H1 (cell line): ENCODE data around the gene C1orf116. TPM values are rescaled to one million over a fixed set of nuclear protein-coding genes. Genes with fewer than 3 reads are reported as not detected.

Experiments
- BACH1 ChIP-seq: IDR thresholded peaks from 2 replicates; pipeline ENCODE4 v1.6.1; 2012; ENCODE audit warnings: low read length, improper control_type of control experiment
- BRCA1 ChIP-seq: IDR thresholded peaks from 2 replicates; pipeline ENCODE4 v1.6.1; 2012; ENCODE audit warnings: low read depth, low read length, improper control_type of control experiment
- CHD2 ChIP-seq: IDR thresholded peaks from 2 replicates; pipeline ENCODE4 v1.6.1; 2012; ENCODE audit warnings: low read length, improper control_type of control experiment
- CHD7 ChIP-seq: fragments of 300-600 bp; sonication (generic); IDR thresholded peaks from 2 replicates; pipeline ENCODE4 v1.7.1; 2012; ENCODE audit warnings: low read length, moderate library complexity, mild to moderate bottlenecking, inconsistent platforms; ENCODE audit not compliant: insufficient replicate concordance
- CREB1 ChIP-seq: IDR thresholded peaks from 2 replicates; pipeline ENCODE4 v1.6.1; 2012; ENCODE audit warnings: inconsistent platforms
- JUND ChIP-seq: IDR thresholded peaks from 2 replicates; pipeline ENCODE4 v1.6.1; 2011; ENCODE audit warnings: mild to moderate bottlenecking, improper control_type of control experiment, low read length
- PHF8 ChIP-seq: fragments of 200-600 bp; sonication (generic); conservative IDR thresholded peaks from 2 replicates; pipeline ENCODE4 v1.7.1; 2012; ENCODE audit warnings: low read depth, mild to moderate bottlenecking, inconsistent platforms, low read length, moderate library complexity
- RNF2 ChIP-seq: fragments of 200-900, 300-1000 bp; sonication (generic); IDR thresholded peaks from 2 replicates; pipeline ENCODE4 v1.7.1; 2016; ENCODE audit warnings: borderline replicate concordance, low read depth, mild to moderate bottlenecking, antibody characterized with exemption, low read length; ENCODE audit not compliant: poor library complexity, severe bottlenecking; ENCODE audit errors: missing control alignments
- RXRA ChIP-seq: IDR thresholded peaks from 2 replicates; pipeline ENCODE4 v1.6.1; 2011; ENCODE audit warnings: low read depth, mild to moderate bottlenecking, low read length, moderate library complexity; ENCODE audit not compliant: insufficient read depth
- SIN3A ChIP-seq, 2 experiments: IDR thresholded peaks in 1 of 2; conservative IDR thresholded peaks in 1 of 2; 2 replicates each; pipeline ENCODE4 v1.6.1; 2011 to 2012; ENCODE audit warnings: low read length in 2 of 2, improper control_type of control experiment in 1 of 2, low read depth in 1 of 2, mild to moderate bottlenecking in 1 of 2
- SP1 ChIP-seq: IDR thresholded peaks from 2 replicates; pipeline ENCODE4 v1.6.1; 2011; ENCODE audit warnings: low read depth, low read length
- polyA plus RNA-seq, 7 experiments: library from polyadenylated mRNA; depleted of rRNA in 3 of 7; stranded (reverse) in 5 of 7; unstranded in 2 of 7; fragments of >200 nt in 5 of 7; fragments of 200-250 nt in 2 of 7; gene quantifications; 1 replicate in 5 of 7; 2 replicates in 1 of 7; 4 replicates in 1 of 7; pipeline versions ENCODE4 v1.2.1 to v1.2.3, GENCODE V29; 2011 to 2013; ENCODE audit warnings: missing spikeins in 2 of 7, mixed read lengths in 2 of 7
- total RNA-seq: library from RNA; stranded (reverse); fragmentation: NEBNext Ultra II Directional; extraction: Animal tissue kit (Norgen Biotek cat#: 25700); gene quantifications from 2 replicates; pipeline ENCODE4 v1.2.1, GENCODE V29; 2021

Gene C1orf116
- total and polyA plus RNA-seq, 2 of the 8 experiments (the other 6 are each of a cell fraction or from before 2014, with no cell fraction given) = 2.2 to 3.9 TPM

- no peak for TF ChIP-seq CHD7
- TF ChIP-seq BACH1 = no peak
- no peak for TF ChIP-seq SIN3A (conservative IDR thresholded peaks at IDR 0.05 in 1 of 2, IDR thresholded peaks at IDR 0.05 in 1 of 2; ENCODE audit: low read depth in 1 of 2, low read length in 2 of 2)
- no peak for TF ChIP-seq CHD2
- no peak for TF ChIP-seq CREB1
- no peak for TF ChIP-seq RNF2
- TF ChIP-seq RXRA = no peak
- no peak for TF ChIP-seq SP1
- no peak for TF ChIP-seq BRCA1
- TF ChIP-seq PHF8 = no peak
- no peak for TF ChIP-seq JUND
Observed at GRCh38 chr1:207021876-207022596, 10.5 kb downstream of the C1orf116 start (continued).
